Loucy (cell line): ENCODE measurements around the gene PLXNA4.

ENCODE experiments used
- CTCF ChIP-seq: fragments of 200-600 bp; sonication (generic); conservative IDR thresholded peaks from 2 replicates; pipeline ENCODE4 v1.5.1; 2014; ENCODE audit warnings: mild to moderate bottlenecking, antibody characterized with exemption, low read length
- EZH2phosphoT487 ChIP-seq: fragments of 200-600 bp; IDR thresholded peaks from 2 replicates; pipeline ENCODE4 v1.6.1; 2018; ENCODE audit warnings: antibody characterized with exemption, mild to moderate bottlenecking, moderate library complexity, borderline replicate concordance

DNA sequence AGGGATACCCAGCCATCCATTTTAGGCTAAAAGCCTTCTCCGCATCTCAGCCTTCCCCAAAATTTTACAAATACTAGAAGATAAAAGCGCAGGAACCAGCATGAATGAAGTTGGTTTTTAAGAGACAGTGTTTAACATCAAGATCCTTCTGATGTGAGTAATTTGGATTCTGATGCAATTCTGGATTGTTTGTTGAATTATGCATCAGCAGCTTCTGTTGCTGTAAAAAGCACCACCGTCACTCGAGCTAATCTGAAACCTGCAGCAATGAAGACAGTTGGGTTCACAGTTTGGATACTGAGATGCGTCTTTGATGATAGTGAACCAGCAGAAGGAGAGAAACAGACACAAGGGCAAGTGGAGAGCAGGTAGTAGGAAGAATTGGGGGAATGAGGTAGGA, 179.2 kb downstream of the PLXNA4 start:
- no peak for TF ChIP-seq CTCF
- no peak for TF ChIP-seq EZH2phosphoT487
